KMS-11 (cell line): ENCODE measurements around the gene CPVL.

ENCODE experiments used
- H2AFZ ChIP-seq: fragments of 200-600 bp; sonication (generic); 2 replicates; pipeline ENCODE4 v1.6.1; 2016; ENCODE audit warnings: antibody characterized with exemption, mixed run types, low read depth
- H3K27ac ChIP-seq: fragments of 200-600 bp; sonication (generic); 2 replicates; pipeline ENCODE4 v1.6.1; 2016; ENCODE audit warnings: mild to moderate bottlenecking, mixed run types
- H3K27me3 ChIP-seq: fragments of 200-600 bp; sonication (generic); 2 replicates; pipeline ENCODE4 v1.6.1; 2017; ENCODE audit warnings: mild to moderate bottlenecking, low read depth, mixed run types, moderate library complexity; ENCODE audit not compliant: insufficient read depth
- H3K36me3 ChIP-seq: fragments of 200-600 bp; sonication (generic); 2 replicates; pipeline ENCODE4 v1.6.1; 2017; ENCODE audit warnings: mild to moderate bottlenecking, mixed run types; ENCODE audit not compliant: insufficient read depth
- H3K4me1 ChIP-seq: fragments of 200-600 bp; sonication (generic); 2 replicates; pipeline ENCODE4 v1.6.1; 2016; ENCODE audit warnings: mild to moderate bottlenecking, low read depth, mixed run types; ENCODE audit not compliant: poor library complexity, severe bottlenecking
- H3K4me2 ChIP-seq: fragments of 200-600 bp; sonication (generic); 2 replicates; pipeline ENCODE4 v1.7.0; 2016; ENCODE audit warnings: mild to moderate bottlenecking, mixed run types
- H3K4me3 ChIP-seq: fragments of 200-600 bp; sonication (generic); IDR thresholded peaks from 2 replicates; pipeline ENCODE4 v1.6.1; 2017; ENCODE audit warnings: low read depth, low read length, mixed read lengths; ENCODE audit not compliant: insufficient read depth
- H3K79me2 ChIP-seq: fragments of 200-600 bp; sonication (generic); 2 replicates; pipeline ENCODE4 v1.6.1; 2016; ENCODE audit warnings: low read depth, mixed run types; ENCODE audit not compliant: insufficient read depth
- H3K9ac ChIP-seq: fragments of 200-600 bp; sonication (generic); 2 replicates; pipeline ENCODE4 v1.6.1; 2016; ENCODE audit warnings: mild to moderate bottlenecking, mixed run types
- H4K20me1 ChIP-seq: fragments of 200-600 bp; sonication (generic); 2 replicates; pipeline ENCODE4 v1.6.1; 2016; ENCODE audit warnings: mild to moderate bottlenecking, mixed run types; ENCODE audit not compliant: insufficient read depth
- CTCF ChIP-seq: fragments of 200-600 bp; sonication (generic); conservative IDR thresholded peaks from 2 replicates; pipeline ENCODE4 v1.6.1; 2017; ENCODE audit warnings: low read depth, mild to moderate bottlenecking, antibody characterized with exemption, low read length, moderate library complexity, mixed read lengths

CPVL gene

DNA sequence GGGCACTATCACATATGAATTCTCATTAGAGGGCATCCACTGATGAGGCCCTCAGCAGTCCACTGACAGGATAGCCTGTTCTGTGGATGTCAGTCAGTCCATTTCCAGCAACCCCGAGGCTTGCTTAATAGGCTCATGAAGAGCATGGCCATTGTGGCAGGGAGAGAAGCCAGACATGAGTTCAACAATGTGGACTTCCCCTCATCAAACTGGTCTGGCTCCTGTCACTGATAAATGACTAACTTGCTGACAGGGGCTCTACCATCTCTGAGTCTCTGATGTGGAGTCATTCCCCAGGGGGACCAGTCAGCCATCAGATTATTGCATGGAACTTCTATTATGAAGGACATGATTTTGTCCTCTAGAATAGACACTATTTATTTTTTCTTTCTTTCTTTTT is 168.5 kb downstream of the CPVL start:
- H3K27me3 ChIP-seq, result no peaks in the 10 kb centered on the region
- H3K79me2 ChIP-seq, result no peaks in the 10 kb centered on the region
- no peaks in the 10 kb centered on the region for H4K20me1 ChIP-seq
- no peak overlapping the region for H3K9ac ChIP-seq
- no peak overlapping the region for H2AFZ ChIP-seq
- no peaks in the 10 kb centered on the region for H3K4me1 ChIP-seq
- H3K4me3 ChIP-seq, result no peak overlapping the region
- no peak for TF ChIP-seq CTCF
- H3K4me2 ChIP-seq, result no peak overlapping the region
- no peak overlapping the region for H3K27ac ChIP-seq
- H3K36me3 ChIP-seq, result no peaks in the 10 kb centered on the region

- TF ChIP-seq CTCF, result no peak
- H3K36me3 ChIP-seq, result no peaks in the 10 kb centered on the region
- no peaks in the 10 kb centered on the region for H4K20me1 ChIP-seq
- H2AFZ ChIP-seq, result no peak overlapping the region
- no peak overlapping the region for H3K4me2 ChIP-seq
- no peak overlapping the region for H3K9ac ChIP-seq
- H3K27ac ChIP-seq, result no peak overlapping the region
- no peaks in the 10 kb centered on the region for H3K27me3 ChIP-seq
- H3K4me3 ChIP-seq, result no peak overlapping the region
- H3K4me1 ChIP-seq, result no peaks in the 10 kb centered on the region
- H3K79me2 ChIP-seq, result no peaks in the 10 kb centered on the region
These were observed 170.3 kb downstream of the CPVL start for GRCh38 chr7:28976022-28976421.

DNA sequence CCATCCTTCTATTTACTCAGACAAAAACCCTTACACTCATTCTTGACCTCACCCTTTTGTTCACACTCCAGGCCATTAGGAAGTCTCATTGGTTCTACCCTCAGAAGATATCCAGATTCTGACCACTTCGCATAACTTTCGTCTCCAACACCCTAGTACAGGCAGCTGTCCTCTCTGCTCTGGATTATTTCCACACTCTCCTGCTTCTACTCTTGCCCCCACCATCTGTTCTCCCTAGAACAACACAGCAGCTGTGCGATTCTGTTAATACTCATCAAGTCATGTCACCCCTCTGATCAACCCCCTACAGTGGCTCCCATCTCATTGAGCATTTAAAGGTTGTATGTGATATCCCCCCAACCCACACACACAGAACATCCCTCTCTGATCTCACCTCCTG is 172.7 kb downstream of the CPVL start:
- Histone ChIP-seq H3K4me3 (no peak overlapping the region), H2AFZ (no peak overlapping the region), H3K9ac (no peak overlapping the region), H3K4me2 (no peak overlapping the region), H3K36me3 (no peaks in the 10 kb centered on the region), H3K27me3 (no peaks in the 10 kb centered on the region), H3K79me2 (no peaks in the 10 kb centered on the region), H3K4me1 (no peaks in the 10 kb centered on the region), H3K27ac (no peak overlapping the region), H4K20me1 (no peaks in the 10 kb centered on the region)
- no peak for TF ChIP-seq CTCF

DNA sequence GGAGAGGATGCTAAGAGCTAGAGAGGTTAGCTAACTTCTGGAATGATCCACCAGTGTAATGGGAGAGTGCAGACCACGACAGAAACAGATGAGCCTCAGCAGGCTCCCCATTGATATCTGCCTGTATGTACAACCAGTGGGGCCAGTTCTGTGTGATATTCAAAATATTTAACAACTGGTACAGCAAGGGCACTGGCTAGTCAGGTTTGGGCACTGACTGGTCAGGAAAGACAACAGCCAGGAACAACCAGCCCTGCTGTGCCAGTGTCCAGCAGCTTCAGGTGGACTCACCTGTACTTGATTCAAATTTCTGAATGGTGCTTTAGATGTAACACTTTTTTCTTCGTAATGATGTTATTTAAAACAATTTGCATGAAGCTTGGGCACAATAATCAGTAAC is 182.3 kb downstream of the CPVL start:
- no peak overlapping the region for H2AFZ ChIP-seq

More for the DNA sequence above, 182.3 kb downstream of the CPVL start:
- Histone ChIP-seq H3K27me3 (no peaks in the 10 kb centered on the region), H3K36me3 (no peaks in the 10 kb centered on the region), H4K20me1 (no peaks in the 10 kb centered on the region), H3K4me1 (no peaks in the 10 kb centered on the region), H3K79me2 (no peaks in the 10 kb centered on the region), H3K4me3 (no peak overlapping the region), H3K27ac (no peak overlapping the region), H3K4me2 (no peak overlapping the region), H3K9ac (no peak overlapping the region)
- TF ChIP-seq CTCF, result no peak
